Right hindlimb (tissue), 1 donor: ENCODE measurements around the gene PRKG1.
"Not testable (repeated sequence)": the region's sequence is repeated elsewhere in the genome, so short reads cannot be mapped to it uniquely, and the experiment has no call there.

ENCODE experiments used
- DNase-seq: peaks from one replicate; pipeline ENCODE4 v3.0.0-alpha.2; 2018

PRKG1 gene

GRCh38 chr10:51729822-51730555 lies 655.7 kb downstream of the PRKG1 start:
- no peak for DNase-seq

GRCh38 chr10:51733057-51733456 lies 658.8 kb downstream of the PRKG1 start:
- DNase-seq = no peak

GRCh38 chr10:51743146-51743545 lies 668.9 kb downstream of the PRKG1 start:
- DNase-seq = no peak

GRCh38 chr10:51744235-51745000 lies 670.1 kb downstream of the PRKG1 start:
- DNase-seq = no peak

GRCh38 chr10:51745397-51745796 lies 671.1 kb downstream of the PRKG1 start:
- no peak for DNase-seq

- DNase-seq = no peak
Measured at GRCh38 chr10:51747216-51747615, 672.9 kb downstream of the PRKG1 start.

GRCh38 chr10:51748959-51749358 lies 674.7 kb downstream of the PRKG1 start:
- DNase-seq = no peak

GRCh38 chr10:51758366-51758765 lies 684.1 kb downstream of the PRKG1 start:
- no peak for DNase-seq

GRCh38 chr10:51758838-51759237 lies 684.6 kb downstream of the PRKG1 start:
- not testable (repeated sequence) for DNase-seq

GRCh38 chr10:51759896-51760534 lies 685.7 kb downstream of the PRKG1 start:
- DNase-seq = no peak

- no peak for DNase-seq
Measured at GRCh38 chr10:51760864-51761640, 686.8 kb downstream of the PRKG1 start.

- no peak for DNase-seq
Measured at GRCh38 chr10:51763746-51764145, 689.5 kb downstream of the PRKG1 start.

GRCh38 chr10:51765284-51765971 lies 691.1 kb downstream of the PRKG1 start:
- no peak for DNase-seq

GRCh38 chr10:51766423-51767102 lies 692.3 kb downstream of the PRKG1 start:
- no peak for DNase-seq

GRCh38 chr10:51767103-51767763 lies 692.9 kb downstream of the PRKG1 start:
- no peak for DNase-seq

GRCh38 chr10:51768886-51769465 lies 694.7 kb downstream of the PRKG1 start:
- DNase-seq = no peak

GRCh38 chr10:51770709-51771108 lies 696.4 kb downstream of the PRKG1 start:
- no peak for DNase-seq

GRCh38 chr10:51772387-51772786 lies 698.1 kb downstream of the PRKG1 start:
- no peak for DNase-seq

- DNase-seq = no peak
Measured at GRCh38 chr10:51773681-51774080, 699.4 kb downstream of the PRKG1 start.

- DNase-seq = no peak
Measured at GRCh38 chr10:51783941-51784340, 709.7 kb downstream of the PRKG1 start.
